ENCODE results near the gene SEPHS1.

DNA sequence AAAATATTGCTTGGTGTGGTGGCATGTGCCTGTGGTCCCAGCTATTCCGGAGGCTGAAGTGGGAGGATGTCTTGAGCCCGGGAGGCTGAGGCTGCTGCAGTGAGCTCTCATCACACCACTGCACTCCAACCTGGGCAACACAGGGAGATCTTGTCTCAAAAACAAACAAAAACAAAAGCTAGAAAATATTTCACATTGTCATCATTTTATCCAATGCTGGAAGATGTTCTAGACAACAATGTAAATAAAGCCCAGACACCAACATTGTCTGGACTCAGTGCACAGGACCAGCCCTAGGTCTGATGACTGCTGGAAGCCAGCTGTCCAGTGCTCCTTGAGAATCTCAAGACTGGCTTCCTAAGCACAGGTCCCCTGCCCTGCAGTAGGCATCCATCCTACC is 13.5 kb downstream of the SEPHS1 start:
- TF ChIP-seq, protein P1, sequence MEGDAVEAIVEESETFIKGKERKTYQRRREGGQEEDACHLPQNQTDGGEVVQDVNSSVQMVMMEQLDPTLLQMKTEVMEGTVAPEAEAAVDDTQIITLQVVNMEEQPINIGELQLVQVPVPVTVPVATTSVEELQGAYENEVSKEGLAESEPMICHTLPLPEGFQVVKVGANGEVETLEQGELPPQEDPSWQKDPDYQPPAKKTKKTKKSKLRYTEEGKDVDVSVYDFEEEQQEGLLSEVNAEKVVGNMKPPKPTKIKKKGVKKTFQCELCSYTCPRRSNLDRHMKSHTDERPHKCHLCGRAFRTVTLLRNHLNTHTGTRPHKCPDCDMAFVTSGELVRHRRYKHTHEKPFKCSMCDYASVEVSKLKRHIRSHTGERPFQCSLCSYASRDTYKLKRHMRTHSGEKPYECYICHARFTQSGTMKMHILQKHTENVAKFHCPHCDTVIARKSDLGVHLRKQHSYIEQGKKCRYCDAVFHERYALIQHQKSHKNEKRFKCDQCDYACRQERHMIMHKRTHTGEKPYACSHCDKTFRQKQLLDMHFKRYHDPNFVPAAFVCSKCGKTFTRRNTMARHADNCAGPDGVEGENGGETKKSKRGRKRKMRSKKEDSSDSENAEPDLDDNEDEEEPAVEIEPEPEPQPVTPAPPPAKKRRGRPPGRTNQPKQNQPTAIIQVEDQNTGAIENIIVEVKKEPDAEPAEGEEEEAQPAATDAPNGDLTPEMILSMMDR (IDR thresholded peaks at IDR 0.05) = no peak
- TF ChIP-seq EP300 (IDR thresholded peaks at IDR 0.05) = no peak
- TF ChIP-seq POLR2A (IDR thresholded peaks at IDR 0.05) = no peak
